ENCODE measurements around the gene GOLGA8B.
"Not testable (repeated sequence)": the region's sequence is repeated elsewhere in the genome, so short reads cannot be mapped to it uniquely, and the experiment has no call there.

GOLGA8B gene

GRCh38 chr15:34597316-34597715, 13.9 kb upstream of the GOLGA8B start:
- no peak for DNase-seq

- DNase-seq = no peak
These were observed 10.9 kb upstream of the GOLGA8B start for GRCh38 chr15:34594361-34594760.

- no peak for DNase-seq
These were observed 7.9 kb upstream of the GOLGA8B start for GRCh38 chr15:34591306-34591705.

GRCh38 chr15:34588046-34588674, 4.7 kb upstream of the GOLGA8B start:
- peak; percentile 45 for DNase-seq

- not testable (repeated sequence) for DNase-seq
These were observed 2.5 kb upstream of the GOLGA8B start for GRCh38 chr15:34585966-34586365.

- no peak for DNase-seq
These were observed 1.5 kb upstream of the GOLGA8B start for GRCh38 chr15:34584996-34585395.

GRCh38 chr15:34584330-34584668, 848 bp upstream of the GOLGA8B start:
- no peak for DNase-seq

- no peak for DNase-seq
These were observed 735 bp downstream of the GOLGA8B start for GRCh38 chr15:34582461-34583371.

GRCh38 chr15:34581687-34582460, 1.6 kb downstream of the GOLGA8B start:
- DNase-seq = not testable (repeated sequence)

GRCh38 chr15:34581043-34581365, 2.4 kb downstream of the GOLGA8B start:
- DNase-seq = no peak

- DNase-seq = not testable (repeated sequence)
These were observed 3.0 kb downstream of the GOLGA8B start for GRCh38 chr15:34580251-34581042.

- DNase-seq = no peak
These were observed 5.2 kb downstream of the GOLGA8B start for GRCh38 chr15:34578283-34578674.

GRCh38 chr15:34577658-34578282, 5.7 kb downstream of the GOLGA8B start:
- DNase-seq = not testable (repeated sequence)

GRCh38 chr15:34575035-34575434, 8.4 kb downstream of the GOLGA8B start:
- DNase-seq = not testable (repeated sequence)

- DNase-seq = not testable (repeated sequence)
These were observed 10.5 kb downstream of the GOLGA8B start for GRCh38 chr15:34572921-34573320.

- not testable (repeated sequence) for DNase-seq
These were observed 11.3 kb downstream of the GOLGA8B start for GRCh38 chr15:34572019-34572641.

- not testable (repeated sequence) for DNase-seq
These were observed 13.6 kb downstream of the GOLGA8B start for GRCh38 chr15:34569670-34570396.

- not testable (repeated sequence) for DNase-seq
These were observed 16.3 kb downstream of the GOLGA8B start for GRCh38 chr15:34567174-34567573.

- not testable (repeated sequence) for DNase-seq
These were observed 18.7 kb downstream of the GOLGA8B start for GRCh38 chr15:34564711-34565110.

GRCh38 chr15:34560814-34561213, 22.6 kb downstream of the GOLGA8B start:
- DNase-seq = not testable (repeated sequence)

- not testable (repeated sequence) for DNase-seq
These were observed 23.7 kb downstream of the GOLGA8B start for GRCh38 chr15:34559764-34560163.
